Astrocyte (in vitro differentiated cells and primary cell): ENCODE results near the gene BRWD1. TPM values are rescaled to one million over a fixed set of nuclear protein-coding genes. Genes with fewer than 3 reads are reported as not detected.

Source experiments
- DNase-seq: peaks from one replicate; pipeline ENCODE4 v3.0.0-alpha.2; 2010; ENCODE audit warnings: low read depth
- FAIRE-seq: peaks from 2 replicates; lab custom pipeline; 2011; peaks lifted over from hg19 to GRCh38; lab: Jason Lieb, UNC
- H2AFZ ChIP-seq: 2 replicates; pipeline ENCODE4 v1.6.0; 2012; ENCODE audit warnings: low read depth, low read length, inconsistent platforms
- H3K27ac ChIP-seq: 2 replicates; pipeline ENCODE4 v1.5.1; 2011; ENCODE audit warnings: low read depth, low read length, inconsistent platforms
- H3K27me3 ChIP-seq: 2 replicates; pipeline ENCODE4 v1.6.0; 2011; ENCODE audit warnings: low read length, inconsistent platforms; ENCODE audit not compliant: insufficient read depth
- H3K36me3 ChIP-seq: 2 replicates; pipeline ENCODE4 v1.5.1; 2011; ENCODE audit warnings: low read length, inconsistent platforms; ENCODE audit not compliant: insufficient read depth
- H3K4me1 ChIP-seq: 2 replicates; pipeline ENCODE4 v1.5.1; 2011; ENCODE audit warnings: low read length, inconsistent platforms; ENCODE audit not compliant: insufficient read depth
- H3K4me2 ChIP-seq: 2 replicates; pipeline ENCODE4 v1.6.0; 2012; ENCODE audit warnings: low read length, inconsistent platforms
- H3K4me3 ChIP-seq: 2 replicates; pipeline ENCODE4 v1.5.1; 2011; ENCODE audit warnings: low read depth, mild to moderate bottlenecking, low read length, inconsistent platforms; ENCODE audit not compliant: insufficient read depth
- H3K79me2 ChIP-seq: 2 replicates; pipeline ENCODE4 v1.6.0; 2012; ENCODE audit warnings: mild to moderate bottlenecking, low read length, inconsistent platforms; ENCODE audit not compliant: insufficient read depth
- H3K9ac ChIP-seq: 2 replicates; pipeline ENCODE4 v1.6.0; 2012; ENCODE audit warnings: mild to moderate bottlenecking, low read length, inconsistent platforms
- H3K9me3 ChIP-seq: 2 replicates; pipeline ENCODE4 v1.5.1; 2012; ENCODE audit warnings: low read depth, mild to moderate bottlenecking, low read length, inconsistent platforms; ENCODE audit not compliant: insufficient read depth
- H4K20me1 ChIP-seq: 2 replicates; pipeline ENCODE4 v1.6.0; 2012; ENCODE audit warnings: low read length, inconsistent platforms; ENCODE audit not compliant: insufficient read depth
- H3K27ac Mint-ChIP-seq: one replicate; pipeline ENCODE4 v1.8.0; 2021; ENCODE audit warnings: mild to moderate bottlenecking, mixed read lengths; ENCODE audit not compliant: unreplicated experiment
- H3K27me3 Mint-ChIP-seq: one replicate; pipeline ENCODE4 v1.8.0; 2021; ENCODE audit warnings: low read depth, mixed read lengths; ENCODE audit not compliant: unreplicated experiment
- H3K36me3 Mint-ChIP-seq: one replicate; pipeline ENCODE4 v1.8.0; 2021; ENCODE audit warnings: low read depth, mixed read lengths; ENCODE audit not compliant: unreplicated experiment
- H3K4me1 Mint-ChIP-seq: one replicate; pipeline ENCODE4 v1.8.0; 2021; ENCODE audit warnings: low read depth, mixed read lengths; ENCODE audit not compliant: unreplicated experiment
- H3K4me3 Mint-ChIP-seq: one replicate; pipeline ENCODE4 v1.8.0; 2021; ENCODE audit warnings: mild to moderate bottlenecking, moderate library complexity, mixed read lengths; ENCODE audit not compliant: unreplicated experiment
- H3K9me3 Mint-ChIP-seq: one replicate; pipeline ENCODE4 v1.8.0; 2021; ENCODE audit warnings: mild to moderate bottlenecking, mixed read lengths; ENCODE audit not compliant: unreplicated experiment
- EZH2 ChIP-seq: IDR thresholded peaks from 2 replicates; pipeline ENCODE4 v1.6.1; 2012; ENCODE audit warnings: mild to moderate bottlenecking, low read length, inconsistent platforms; ENCODE audit not compliant: insufficient read depth
- total RNA-seq: library from RNA; stranded (reverse); gene quantifications from 2 replicates; pipeline ENCODE4 v1.2.1, GENCODE V29; 2021
- TF ChIP-seq, protein P1 (sequence below): IDR thresholded peaks from 2 replicates; pipeline ENCODE4 v1.5.1; 2011; ENCODE audit warnings: low read depth, mild to moderate bottlenecking, inconsistent platforms, low read length, moderate library complexity; ENCODE audit not compliant: insufficient read depth

The BRWD1 gene
- total RNA-seq, 1 donor from 2014 or later: 28.1 TPM

DNA sequence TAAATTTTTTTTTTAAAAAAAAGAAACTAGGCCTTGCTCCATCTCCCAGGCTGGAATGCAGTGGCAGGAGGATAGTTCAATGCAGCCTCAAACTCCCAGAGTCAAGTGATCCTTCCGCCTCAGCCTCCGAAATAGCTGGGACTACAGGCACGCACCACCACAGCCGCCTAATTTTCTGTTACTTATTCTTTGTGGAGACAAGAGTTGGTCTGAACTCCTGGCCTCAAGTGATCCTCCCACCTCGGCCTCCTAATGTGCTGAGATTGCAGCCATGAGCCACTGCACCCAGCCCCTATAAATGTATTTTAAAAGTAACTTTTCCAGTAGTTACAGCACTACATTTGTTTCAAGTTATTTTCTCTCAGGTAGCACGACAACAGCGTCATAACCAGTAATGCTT lies 2.3 kb downstream of the BRWD1 start:
- Mint-ChIP-seq H3K4me3 (peak overlapping the region; percentile 94), H3K36me3 (peaks cover 2% of the 10 kb centered on the region), H3K4me1 (peaks cover 14% of the 10 kb centered on the region), H3K27me3 (no peaks in the 10 kb centered on the region), H3K9me3 (no peaks in the 10 kb centered on the region), H3K27ac (no peak overlapping the region)
- no peaks in the 10 kb centered on the region for H3K9me3 ChIP-seq
- H3K27ac ChIP-seq: no peak overlapping the region
- no peaks in the 10 kb centered on the region for H3K27me3 ChIP-seq
- peaks cover 5% of the 10 kb centered on the region for H3K36me3 ChIP-seq
- H3K4me1 ChIP-seq: peaks cover 13% of the 10 kb centered on the region
- H4K20me1 ChIP-seq: peaks cover 38% of the 10 kb centered on the region
- no peak for TF ChIP-seq EZH2
- TF ChIP-seq, protein P1, sequence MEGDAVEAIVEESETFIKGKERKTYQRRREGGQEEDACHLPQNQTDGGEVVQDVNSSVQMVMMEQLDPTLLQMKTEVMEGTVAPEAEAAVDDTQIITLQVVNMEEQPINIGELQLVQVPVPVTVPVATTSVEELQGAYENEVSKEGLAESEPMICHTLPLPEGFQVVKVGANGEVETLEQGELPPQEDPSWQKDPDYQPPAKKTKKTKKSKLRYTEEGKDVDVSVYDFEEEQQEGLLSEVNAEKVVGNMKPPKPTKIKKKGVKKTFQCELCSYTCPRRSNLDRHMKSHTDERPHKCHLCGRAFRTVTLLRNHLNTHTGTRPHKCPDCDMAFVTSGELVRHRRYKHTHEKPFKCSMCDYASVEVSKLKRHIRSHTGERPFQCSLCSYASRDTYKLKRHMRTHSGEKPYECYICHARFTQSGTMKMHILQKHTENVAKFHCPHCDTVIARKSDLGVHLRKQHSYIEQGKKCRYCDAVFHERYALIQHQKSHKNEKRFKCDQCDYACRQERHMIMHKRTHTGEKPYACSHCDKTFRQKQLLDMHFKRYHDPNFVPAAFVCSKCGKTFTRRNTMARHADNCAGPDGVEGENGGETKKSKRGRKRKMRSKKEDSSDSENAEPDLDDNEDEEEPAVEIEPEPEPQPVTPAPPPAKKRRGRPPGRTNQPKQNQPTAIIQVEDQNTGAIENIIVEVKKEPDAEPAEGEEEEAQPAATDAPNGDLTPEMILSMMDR: no peak
- H3K4me3 ChIP-seq: no peak overlapping the region
- no peak overlapping the region for H3K9ac ChIP-seq
- H3K4me2 ChIP-seq: no peak overlapping the region
- no peak for FAIRE-seq
- DNase-seq: no peak
- no peak overlapping the region for H2AFZ ChIP-seq
- H3K79me2 ChIP-seq: peaks cover 61% of the 10 kb centered on the region

DNA sequence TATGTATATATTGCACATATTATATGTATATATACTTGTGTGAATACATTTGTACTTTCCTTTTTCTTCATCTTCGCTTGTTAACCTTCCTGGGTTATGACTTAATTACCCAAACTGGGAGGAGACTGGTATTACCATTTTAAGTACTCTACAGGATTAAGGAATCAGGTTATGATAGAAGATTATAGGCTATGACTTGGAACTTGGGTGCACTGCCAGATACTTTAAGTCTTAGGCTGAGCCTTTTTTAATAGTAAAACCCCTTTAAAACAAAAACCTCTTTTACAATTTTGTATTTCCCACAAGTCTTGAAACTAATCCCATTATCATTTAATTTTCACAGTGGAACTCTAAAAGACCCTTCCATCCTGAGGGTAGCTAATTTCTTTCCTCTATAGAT lies 6.0 kb downstream of the BRWD1 start:
- Histone ChIP-seq H3K9me3 (no peaks in the 10 kb centered on the region), H3K27me3 (no peaks in the 10 kb centered on the region), H2AFZ (no peak overlapping the region), H4K20me1 (peaks cover 42% of the 10 kb centered on the region), H3K79me2 (peaks cover 62% of the 10 kb centered on the region), H3K4me1 (peaks cover 7% of the 10 kb centered on the region), H3K9ac (no peak overlapping the region), H3K36me3 (peaks cover 5% of the 10 kb centered on the region), H3K27ac (no peak overlapping the region), H3K4me3 (no peak overlapping the region), H3K4me2 (no peak overlapping the region)
- Mint-ChIP-seq H3K27me3 (no peaks in the 10 kb centered on the region), H3K4me3 (no peak overlapping the region), H3K27ac (no peak overlapping the region), H3K4me1 (peaks cover 9% of the 10 kb centered on the region), H3K9me3 (no peaks in the 10 kb centered on the region), H3K36me3 (peaks cover 2% of the 10 kb centered on the region)
- FAIRE-seq: no peak
- TF ChIP-seq, protein P1: no peak
- TF ChIP-seq EZH2: no peak
- DNase-seq: no peak

DNA sequence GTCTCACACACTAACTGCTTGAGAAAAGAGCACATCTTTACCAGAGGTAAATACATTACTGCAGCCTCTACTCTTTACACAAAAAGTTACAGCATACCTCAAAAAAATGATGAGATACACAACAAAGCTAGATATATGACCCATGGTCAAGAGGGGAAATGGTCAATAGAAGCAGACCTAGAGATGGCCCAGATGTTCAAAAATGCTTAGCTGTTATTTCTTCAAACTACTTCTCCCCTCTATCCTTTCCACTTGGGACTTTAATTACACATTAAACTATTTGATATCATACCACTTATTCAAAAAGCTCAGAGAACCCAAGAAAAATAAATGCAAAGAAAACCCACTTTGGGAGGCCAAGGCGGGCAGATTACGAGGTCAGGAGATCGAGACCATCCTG lies 12.8 kb downstream of the BRWD1 start:
- FAIRE-seq (no peak), DNase-seq (no peak)
- no peak overlapping the region for H3K27ac Mint-ChIP-seq
- Histone ChIP-seq H3K4me1 (no peaks in the 10 kb centered on the region), H3K4me2 (no peak overlapping the region), H3K27me3 (no peaks in the 10 kb centered on the region), H4K20me1 (peaks cover 39% of the 10 kb centered on the region), H2AFZ (no peak overlapping the region), H3K9ac (no peak overlapping the region), H3K79me2 (peaks cover 47% of the 10 kb centered on the region), H3K36me3 (peaks cover 11% of the 10 kb centered on the region), H3K4me3 (no peak overlapping the region), H3K27ac (no peak overlapping the region), H3K9me3 (no peaks in the 10 kb centered on the region)
- no peak overlapping the region for H3K4me3 Mint-ChIP-seq
- no peak for TF ChIP-seq EZH2
- TF ChIP-seq, protein P1: no peak
- H3K36me3 Mint-ChIP-seq: peaks cover 16% of the 10 kb centered on the region
- H3K4me1 Mint-ChIP-seq: peaks cover 3% of the 10 kb centered on the region
- H3K27me3 Mint-ChIP-seq: no peaks in the 10 kb centered on the region
- H3K9me3 Mint-ChIP-seq: peaks cover 2% of the 10 kb centered on the region
